GM12873 (cell line): ENCODE results near the gene EPHA6.
A peak's percentile ranks its signal among the peaks of the same experiment; 100 is the strongest.

Experiments used
- CTCF ChIP-seq: IDR thresholded peaks from 2 replicates; pipeline ENCODE4 v1.5.1; 2012; ENCODE audit warnings: low read depth, mild to moderate bottlenecking, moderate library complexity, low read length, control low read depth; ENCODE audit not compliant: insufficient read depth; ENCODE audit errors: missing control alignments

Gene EPHA6

DNA sequence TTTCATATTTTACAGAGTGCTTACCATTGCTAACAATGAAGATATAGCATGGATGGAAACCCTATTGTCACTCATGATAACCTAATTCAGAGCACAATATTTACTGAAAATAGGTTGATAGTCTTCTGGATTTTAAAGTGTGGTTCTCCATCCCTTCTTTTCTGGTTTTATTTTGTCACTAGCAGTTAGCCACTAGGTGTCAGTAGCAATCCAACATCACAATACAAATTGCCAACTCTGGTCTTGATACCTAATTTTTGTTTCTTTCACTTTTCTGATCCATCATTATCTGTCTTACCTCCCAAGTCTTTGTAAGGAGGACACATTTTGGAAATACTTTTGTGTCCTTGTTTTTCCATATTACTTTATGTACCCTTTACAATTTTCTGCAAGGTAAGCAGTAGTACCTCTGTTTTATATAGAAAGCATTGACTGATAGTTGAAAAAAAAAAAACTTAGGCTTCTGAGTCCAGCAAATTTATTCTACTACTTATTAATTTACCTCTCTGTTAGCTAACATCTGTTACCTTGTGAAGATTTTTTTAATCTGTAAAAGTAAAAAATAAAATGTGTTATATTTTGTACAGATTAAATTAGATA, 979.1 kb downstream of the EPHA6 start:
- TF ChIP-seq CTCF = peak; percentile 73

- no peak for TF ChIP-seq CTCF
These were observed 981.6 kb downstream of the EPHA6 start for GRCh38 chr3:97795951-97796350.
